Measurements from ENCODE around the gene FAM227B. TPM values are rescaled to one million over a fixed set of nuclear protein-coding genes. Genes with fewer than 3 reads are reported as not detected.

Gene FAM227B
- total and polyA plus RNA-seq, 2 of the 13 experiments (the other 11 are each of a cell fraction or from before 2014, with no cell fraction given), result 1.9 to 2.6 TPM

DNA sequence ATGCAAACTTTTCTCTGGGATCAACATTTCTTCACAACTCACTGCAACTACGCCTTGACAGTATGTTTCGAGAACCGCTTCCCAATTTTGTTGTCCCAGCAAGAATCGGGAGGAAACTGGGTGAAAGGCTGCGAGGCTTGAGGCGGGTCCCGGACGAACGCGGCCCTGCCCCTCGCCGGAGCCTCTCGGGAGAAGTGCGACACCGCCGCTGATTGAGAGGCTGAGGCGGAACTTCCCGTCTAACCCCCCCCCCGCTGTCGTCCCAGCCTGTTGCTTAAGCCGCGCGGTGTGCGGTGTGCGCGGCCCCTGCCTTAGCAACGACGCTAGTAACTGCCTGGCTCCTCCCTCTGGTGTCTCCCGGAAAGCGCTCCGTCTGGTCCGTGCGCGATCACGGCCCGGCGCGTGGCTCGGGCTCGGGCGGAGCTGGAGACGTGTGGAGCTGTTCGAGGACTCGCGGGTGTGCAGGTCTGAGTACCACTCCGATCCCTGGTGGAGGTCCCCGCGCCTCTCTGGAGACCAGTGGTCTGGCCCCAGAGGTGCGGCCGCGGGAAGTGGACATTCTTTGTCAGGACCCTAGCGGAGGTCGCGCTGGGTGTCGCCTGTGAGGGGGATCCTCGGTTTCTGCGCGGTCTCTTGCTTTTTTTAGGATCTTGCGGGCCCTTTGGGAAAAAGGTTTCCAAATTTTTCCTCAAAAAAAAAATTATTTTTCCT, at the start of gene FAM227B, which contains the start of gene DTWD1 (continued):
- TF ChIP-seq ZSCAN12 (CRISPR knock-in tag; IDR thresholded peaks at IDR 0.05) (peak; percentile 65), GLI4 (CRISPR knock-in tag; IDR thresholded peaks at IDR 0.05; ENCODE audit: borderline replicate concordance) (peak; percentile 87; the same call in 1 of the 2 replicates), YEATS4 (CRISPR knock-in tag; IDR thresholded peaks at IDR 0.05; ENCODE audit: borderline replicate concordance) (peak; percentile 100), ZNF790 (CRISPR knock-in tag; IDR thresholded peaks at IDR 0.05; ENCODE audit: borderline replicate concordance) (peak; percentile 83; the same call in 1 of the 2 replicates), HNRNPH1 (optimal IDR thresholded peaks at IDR 0.05; ENCODE audit: low read depth, low read length) (no peak), ZNF709 (CRISPR knock-in tag; IDR thresholded peaks at IDR 0.05) (peak; percentile 95), KMT2B (CRISPR knock-in tag; IDR thresholded peaks at IDR 0.05) (peak; percentile 100), BRCA1 (CRISPR knock-in tag; IDR thresholded peaks at IDR 0.05) (peak; percentile 97), MLLT10 (CRISPR knock-in tag; IDR thresholded peaks at IDR 0.05) (no peak), CEBPG (CRISPR knock-in tag; IDR thresholded peaks at IDR 0.05) (peak; percentile 92), ADNP (CRISPR knock-in tag; IDR thresholded peaks at IDR 0.05) (peak; percentile 61; the same call in 1 of the 2 replicates), MTA3 (CRISPR knock-in tag; IDR thresholded peaks at IDR 0.05) (no peak), EEA1 (CRISPR knock-in tag; IDR thresholded peaks at IDR 0.05; ENCODE audit: borderline replicate concordance) (0 out of 2 replicates have a peak, but pooled peaks have one; percentile 36), ZNF263 (CRISPR knock-in tag; IDR thresholded peaks at IDR 0.05) (peak; percentile 80), ZNF780A (CRISPR knock-in tag; IDR thresholded peaks at IDR 0.05) (peak; percentile 69; the same call in 1 of the 2 replicates), MIER3 (CRISPR knock-in tag; IDR thresholded peaks at IDR 0.05; ENCODE audit: borderline replicate concordance) (peak; percentile 92), GPN1 (CRISPR knock-in tag; IDR thresholded peaks at IDR 0.05; ENCODE audit: borderline replicate concordance) (peak; percentile 82; the same call in 1 of the 2 replicates), RCOR2 (CRISPR knock-in tag; IDR thresholded peaks at IDR 0.05) (peak; percentile 67), TOE1 (CRISPR knock-in tag; IDR thresholded peaks at IDR 0.05) (0 out of 2 replicates have a peak, but pooled peaks have one; percentile 74), ZNF530 (CRISPR knock-in tag; IDR thresholded peaks at IDR 0.05; ENCODE audit: low read depth) (no peak), ZNF672 (CRISPR knock-in tag; IDR thresholded peaks at IDR 0.05) (no peak)
- TF ChIP-seq, protein P1, sequence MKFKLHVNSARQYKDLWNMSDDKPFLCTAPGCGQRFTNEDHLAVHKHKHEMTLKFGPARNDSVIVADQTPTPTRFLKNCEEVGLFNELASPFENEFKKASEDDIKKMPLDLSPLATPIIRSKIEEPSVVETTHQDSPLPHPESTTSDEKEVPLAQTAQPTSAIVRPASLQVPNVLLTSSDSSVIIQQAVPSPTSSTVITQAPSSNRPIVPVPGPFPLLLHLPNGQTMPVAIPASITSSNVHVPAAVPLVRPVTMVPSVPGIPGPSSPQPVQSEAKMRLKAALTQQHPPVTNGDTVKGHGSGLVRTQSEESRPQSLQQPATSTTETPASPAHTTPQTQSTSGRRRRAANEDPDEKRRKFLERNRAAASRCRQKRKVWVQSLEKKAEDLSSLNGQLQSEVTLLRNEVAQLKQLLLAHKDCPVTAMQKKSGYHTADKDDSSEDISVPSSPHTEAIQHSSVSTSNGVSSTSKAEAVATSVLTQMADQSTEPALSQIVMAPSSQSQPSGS (CRISPR knock-in tag; IDR thresholded peaks at IDR 0.05), result peak; percentile 90
- TF ChIP-seq, protein P2, sequence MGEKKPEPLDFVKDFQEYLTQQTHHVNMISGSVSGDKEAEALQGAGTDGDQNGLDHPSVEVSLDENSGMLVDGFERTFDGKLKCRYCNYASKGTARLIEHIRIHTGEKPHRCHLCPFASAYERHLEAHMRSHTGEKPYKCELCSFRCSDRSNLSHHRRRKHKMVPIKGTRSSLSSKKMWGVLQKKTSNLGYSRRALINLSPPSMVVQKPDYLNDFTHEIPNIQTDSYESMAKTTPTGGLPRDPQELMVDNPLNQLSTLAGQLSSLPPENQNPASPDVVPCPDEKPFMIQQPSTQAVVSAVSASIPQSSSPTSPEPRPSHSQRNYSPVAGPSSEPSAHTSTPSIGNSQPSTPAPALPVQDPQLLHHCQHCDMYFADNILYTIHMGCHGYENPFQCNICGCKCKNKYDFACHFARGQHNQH (CRISPR knock-in tag; IDR thresholded peaks at IDR 0.05), result peak; percentile 98; the same call in 1 of the 2 replicates
- TF ChIP-seq, protein P3, sequence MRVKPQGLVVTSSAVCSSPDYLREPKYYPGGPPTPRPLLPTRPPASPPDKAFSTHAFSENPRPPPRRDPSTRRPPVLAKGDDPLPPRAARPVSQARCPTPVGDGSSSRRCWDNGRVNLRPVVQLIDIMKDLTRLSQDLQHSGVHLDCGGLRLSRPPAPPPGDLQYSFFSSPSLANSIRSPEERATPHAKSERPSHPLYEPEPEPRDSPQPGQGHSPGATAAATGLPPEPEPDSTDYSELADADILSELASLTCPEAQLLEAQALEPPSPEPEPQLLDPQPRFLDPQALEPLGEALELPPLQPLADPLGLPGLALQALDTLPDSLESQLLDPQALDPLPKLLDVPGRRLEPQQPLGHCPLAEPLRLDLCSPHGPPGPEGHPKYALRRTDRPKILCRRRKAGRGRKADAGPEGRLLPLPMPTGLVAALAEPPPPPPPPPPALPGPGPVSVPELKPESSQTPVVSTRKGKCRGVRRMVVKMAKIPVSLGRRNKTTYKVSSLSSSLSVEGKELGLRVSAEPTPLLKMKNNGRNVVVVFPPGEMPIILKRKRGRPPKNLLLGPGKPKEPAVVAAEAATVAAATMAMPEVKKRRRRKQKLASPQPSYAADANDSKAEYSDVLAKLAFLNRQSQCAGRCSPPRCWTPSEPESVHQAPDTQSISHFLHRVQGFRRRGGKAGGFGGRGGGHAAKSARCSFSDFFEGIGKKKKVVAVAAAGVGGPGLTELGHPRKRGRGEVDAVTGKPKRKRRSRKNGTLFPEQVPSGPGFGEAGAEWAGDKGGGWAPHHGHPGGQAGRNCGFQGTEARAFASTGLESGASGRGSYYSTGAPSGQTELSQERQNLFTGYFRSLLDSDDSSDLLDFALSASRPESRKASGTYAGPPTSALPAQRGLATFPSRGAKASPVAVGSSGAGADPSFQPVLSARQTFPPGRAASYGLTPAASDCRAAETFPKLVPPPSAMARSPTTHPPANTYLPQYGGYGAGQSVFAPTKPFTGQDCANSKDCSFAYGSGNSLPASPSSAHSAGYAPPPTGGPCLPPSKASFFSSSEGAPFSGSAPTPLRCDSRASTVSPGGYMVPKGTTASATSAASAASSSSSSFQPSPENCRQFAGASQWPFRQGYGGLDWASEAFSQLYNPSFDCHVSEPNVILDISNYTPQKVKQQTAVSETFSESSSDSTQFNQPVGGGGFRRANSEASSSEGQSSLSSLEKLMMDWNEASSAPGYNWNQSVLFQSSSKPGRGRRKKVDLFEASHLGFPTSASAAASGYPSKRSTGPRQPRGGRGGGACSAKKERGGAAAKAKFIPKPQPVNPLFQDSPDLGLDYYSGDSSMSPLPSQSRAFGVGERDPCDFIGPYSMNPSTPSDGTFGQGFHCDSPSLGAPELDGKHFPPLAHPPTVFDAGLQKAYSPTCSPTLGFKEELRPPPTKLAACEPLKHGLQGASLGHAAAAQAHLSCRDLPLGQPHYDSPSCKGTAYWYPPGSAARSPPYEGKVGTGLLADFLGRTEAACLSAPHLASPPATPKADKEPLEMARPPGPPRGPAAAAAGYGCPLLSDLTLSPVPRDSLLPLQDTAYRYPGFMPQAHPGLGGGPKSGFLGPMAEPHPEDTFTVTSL (CRISPR knock-in tag; IDR thresholded peaks at IDR 0.05; ENCODE audit: borderline replicate concordance), result peak; percentile 21; the same call in 1 of the 2 replicates

Measured in HepG2 (cell line).